ENCODE data around the gene CD55.

GRCh38 chr1:207328004-207328403 lies 6.5 kb downstream of the CD55 start:
- TF ChIP-seq, protein P1, sequence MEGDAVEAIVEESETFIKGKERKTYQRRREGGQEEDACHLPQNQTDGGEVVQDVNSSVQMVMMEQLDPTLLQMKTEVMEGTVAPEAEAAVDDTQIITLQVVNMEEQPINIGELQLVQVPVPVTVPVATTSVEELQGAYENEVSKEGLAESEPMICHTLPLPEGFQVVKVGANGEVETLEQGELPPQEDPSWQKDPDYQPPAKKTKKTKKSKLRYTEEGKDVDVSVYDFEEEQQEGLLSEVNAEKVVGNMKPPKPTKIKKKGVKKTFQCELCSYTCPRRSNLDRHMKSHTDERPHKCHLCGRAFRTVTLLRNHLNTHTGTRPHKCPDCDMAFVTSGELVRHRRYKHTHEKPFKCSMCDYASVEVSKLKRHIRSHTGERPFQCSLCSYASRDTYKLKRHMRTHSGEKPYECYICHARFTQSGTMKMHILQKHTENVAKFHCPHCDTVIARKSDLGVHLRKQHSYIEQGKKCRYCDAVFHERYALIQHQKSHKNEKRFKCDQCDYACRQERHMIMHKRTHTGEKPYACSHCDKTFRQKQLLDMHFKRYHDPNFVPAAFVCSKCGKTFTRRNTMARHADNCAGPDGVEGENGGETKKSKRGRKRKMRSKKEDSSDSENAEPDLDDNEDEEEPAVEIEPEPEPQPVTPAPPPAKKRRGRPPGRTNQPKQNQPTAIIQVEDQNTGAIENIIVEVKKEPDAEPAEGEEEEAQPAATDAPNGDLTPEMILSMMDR (conservative IDR thresholded peaks at IDR 0.05; ENCODE audit: low read depth, low read length): no peak
- TF ChIP-seq EZH2 (IDR thresholded peaks at IDR 0.05; ENCODE audit: low read length, unreplicated experiment) (no peak), EZH2phosphoT487 (IDR thresholded peaks at IDR 0.05; ENCODE audit: borderline replicate concordance, low read length) (no peak)

All from PC-3 (cell line).